NCI-H146 treated with DMSO at 0.1 percent for 48 hours (cell line): Measurements from ENCODE around the gene TRIM34.
"Not testable (repeated sequence)": the region's sequence is repeated elsewhere in the genome, so short reads cannot be mapped to it uniquely, and the experiment has no call there.

Source experiments
- DNase-seq: peaks from one replicate; lab custom pipeline; 2025; ENCODE audit not compliant: unreplicated experiment; lab: John Stamatoyannopoulos, UW

TRIM34 gene

GRCh38 chr11:5620651-5621521 is 3.9 kb upstream of the TRIM34 start:
- peak; percentile 5 for DNase-seq

GRCh38 chr11:5621580-5621979 is 3.2 kb upstream of the TRIM34 start:
- DNase-seq, result no peak

- no peak for DNase-seq
Observed at GRCh38 chr11:5622802-5623201, 2.0 kb upstream of the TRIM34 start.

GRCh38 chr11:5625281-5625680 is 480 bp downstream of the TRIM34 start:
- DNase-seq, result no peak

GRCh38 chr11:5626196-5626595 is 1.4 kb downstream of the TRIM34 start:
- no peak for DNase-seq

- no peak for DNase-seq
Observed at GRCh38 chr11:5631417-5631816, 6.6 kb downstream of the TRIM34 start.

- no peak for DNase-seq
Observed at GRCh38 chr11:5631969-5632635, 7.3 kb downstream of the TRIM34 start.

- no peak for DNase-seq
Observed at GRCh38 chr11:5639953-5640352, 15.2 kb downstream of the TRIM34 start.

GRCh38 chr11:5643585-5643984 is 18.8 kb downstream of the TRIM34 start:
- DNase-seq, result no peak

- no peak for DNase-seq
Observed at GRCh38 chr11:5646139-5646538, 21.3 kb downstream of the TRIM34 start.

GRCh38 chr11:5655474-5655873 is 30.7 kb downstream of the TRIM34 start:
- no peak for DNase-seq

GRCh38 chr11:5656956-5657355 is 32.2 kb downstream of the TRIM34 start:
- not testable (repeated sequence) for DNase-seq

GRCh38 chr11:5658318-5658717 is 33.5 kb downstream of the TRIM34 start:
- no peak for DNase-seq

- no peak for DNase-seq
Observed at GRCh38 chr11:5663511-5663910, 38.7 kb downstream of the TRIM34 start.

GRCh38 chr11:5665051-5665570 is 40.3 kb downstream of the TRIM34 start:
- no peak for DNase-seq

GRCh38 chr11:5665746-5666401 is 41.1 kb downstream of the TRIM34 start:
- DNase-seq, result no peak

GRCh38 chr11:5666402-5666793 is 41.6 kb downstream of the TRIM34 start:
- no peak for DNase-seq

- DNase-seq, result no peak
Observed at GRCh38 chr11:5671831-5672230, 47.0 kb downstream of the TRIM34 start.

GRCh38 chr11:5674391-5674790 is 49.6 kb downstream of the TRIM34 start:
- DNase-seq, result no peak

GRCh38 chr11:5679811-5680210 is 55.0 kb downstream of the TRIM34 start:
- no peak for DNase-seq

- DNase-seq, result not testable (repeated sequence)
Observed at GRCh38 chr11:5682890-5683441, 58.2 kb downstream of the TRIM34 start.
